Astrocyte (in vitro differentiated cells and primary cell): ENCODE data around the gene KCTD19. TPM values are rescaled to one million over a fixed set of nuclear protein-coding genes. Genes with fewer than 3 reads are reported as not detected.

Experiments
- DNase-seq: peaks from one replicate; pipeline ENCODE4 v3.0.0-alpha.2; 2010; ENCODE audit warnings: low read depth
- FAIRE-seq: peaks from 2 replicates; lab custom pipeline; 2011; peaks lifted over from hg19 to GRCh38; lab: Jason Lieb, UNC
- H2AFZ ChIP-seq: 2 replicates; pipeline ENCODE4 v1.6.0; 2012; ENCODE audit warnings: low read depth, low read length, inconsistent platforms
- H3K27ac ChIP-seq: 2 replicates; pipeline ENCODE4 v1.5.1; 2011; ENCODE audit warnings: low read depth, low read length, inconsistent platforms
- H3K27me3 ChIP-seq: 2 replicates; pipeline ENCODE4 v1.6.0; 2011; ENCODE audit warnings: low read length, inconsistent platforms; ENCODE audit not compliant: insufficient read depth
- H3K36me3 ChIP-seq: 2 replicates; pipeline ENCODE4 v1.5.1; 2011; ENCODE audit warnings: low read length, inconsistent platforms; ENCODE audit not compliant: insufficient read depth
- H3K4me1 ChIP-seq: 2 replicates; pipeline ENCODE4 v1.5.1; 2011; ENCODE audit warnings: low read length, inconsistent platforms; ENCODE audit not compliant: insufficient read depth
- H3K4me2 ChIP-seq: 2 replicates; pipeline ENCODE4 v1.6.0; 2012; ENCODE audit warnings: low read length, inconsistent platforms
- H3K4me3 ChIP-seq: 2 replicates; pipeline ENCODE4 v1.5.1; 2011; ENCODE audit warnings: low read depth, mild to moderate bottlenecking, low read length, inconsistent platforms; ENCODE audit not compliant: insufficient read depth
- H3K79me2 ChIP-seq: 2 replicates; pipeline ENCODE4 v1.6.0; 2012; ENCODE audit warnings: mild to moderate bottlenecking, low read length, inconsistent platforms; ENCODE audit not compliant: insufficient read depth
- H3K9ac ChIP-seq: 2 replicates; pipeline ENCODE4 v1.6.0; 2012; ENCODE audit warnings: mild to moderate bottlenecking, low read length, inconsistent platforms
- H3K9me3 ChIP-seq: 2 replicates; pipeline ENCODE4 v1.5.1; 2012; ENCODE audit warnings: low read depth, mild to moderate bottlenecking, low read length, inconsistent platforms; ENCODE audit not compliant: insufficient read depth
- H4K20me1 ChIP-seq: 2 replicates; pipeline ENCODE4 v1.6.0; 2012; ENCODE audit warnings: low read length, inconsistent platforms; ENCODE audit not compliant: insufficient read depth
- H3K27ac Mint-ChIP-seq: one replicate; pipeline ENCODE4 v1.8.0; 2021; ENCODE audit warnings: mild to moderate bottlenecking, mixed read lengths; ENCODE audit not compliant: unreplicated experiment
- H3K27me3 Mint-ChIP-seq: one replicate; pipeline ENCODE4 v1.8.0; 2021; ENCODE audit warnings: low read depth, mixed read lengths; ENCODE audit not compliant: unreplicated experiment
- H3K36me3 Mint-ChIP-seq: one replicate; pipeline ENCODE4 v1.8.0; 2021; ENCODE audit warnings: low read depth, mixed read lengths; ENCODE audit not compliant: unreplicated experiment
- H3K4me1 Mint-ChIP-seq: one replicate; pipeline ENCODE4 v1.8.0; 2021; ENCODE audit warnings: low read depth, mixed read lengths; ENCODE audit not compliant: unreplicated experiment
- H3K4me3 Mint-ChIP-seq: one replicate; pipeline ENCODE4 v1.8.0; 2021; ENCODE audit warnings: mild to moderate bottlenecking, moderate library complexity, mixed read lengths; ENCODE audit not compliant: unreplicated experiment
- H3K9me3 Mint-ChIP-seq: one replicate; pipeline ENCODE4 v1.8.0; 2021; ENCODE audit warnings: mild to moderate bottlenecking, mixed read lengths; ENCODE audit not compliant: unreplicated experiment
- EZH2 ChIP-seq: IDR thresholded peaks from 2 replicates; pipeline ENCODE4 v1.6.1; 2012; ENCODE audit warnings: mild to moderate bottlenecking, low read length, inconsistent platforms; ENCODE audit not compliant: insufficient read depth
- total RNA-seq: library from RNA; stranded (reverse); gene quantifications from 2 replicates; pipeline ENCODE4 v1.2.1, GENCODE V29; 2021
- TF ChIP-seq, protein P1 (sequence below): IDR thresholded peaks from 2 replicates; pipeline ENCODE4 v1.5.1; 2011; ENCODE audit warnings: low read depth, mild to moderate bottlenecking, inconsistent platforms, low read length, moderate library complexity; ENCODE audit not compliant: insufficient read depth

The KCTD19 gene
- total RNA-seq, 1 donor from 2014 or later, result not detected

GRCh38 chr16:67243481-67243880 is 83.1 kb downstream of the KCTD19 start:
- Histone ChIP-seq H3K79me2 (peaks cover 62% of the 10 kb centered on the region), H3K4me2 (peak overlapping the region; percentile 95), H3K27me3 (no peaks in the 10 kb centered on the region), H3K4me1 (peaks cover 60% of the 10 kb centered on the region), H4K20me1 (no peaks in the 10 kb centered on the region), H3K36me3 (peaks cover 11% of the 10 kb centered on the region), H3K4me3 (no peak overlapping the region), H2AFZ (no peak overlapping the region), H3K9me3 (no peaks in the 10 kb centered on the region), H3K27ac (peak overlapping the region; percentile 69), H3K9ac (no peak overlapping the region)
- H3K27ac Mint-ChIP-seq, result no peak overlapping the region
- H3K9me3 Mint-ChIP-seq, result no peaks in the 10 kb centered on the region
- FAIRE-seq, result no peak
- H3K36me3 Mint-ChIP-seq, result peaks cover 8% of the 10 kb centered on the region
- TF ChIP-seq, protein P1, sequence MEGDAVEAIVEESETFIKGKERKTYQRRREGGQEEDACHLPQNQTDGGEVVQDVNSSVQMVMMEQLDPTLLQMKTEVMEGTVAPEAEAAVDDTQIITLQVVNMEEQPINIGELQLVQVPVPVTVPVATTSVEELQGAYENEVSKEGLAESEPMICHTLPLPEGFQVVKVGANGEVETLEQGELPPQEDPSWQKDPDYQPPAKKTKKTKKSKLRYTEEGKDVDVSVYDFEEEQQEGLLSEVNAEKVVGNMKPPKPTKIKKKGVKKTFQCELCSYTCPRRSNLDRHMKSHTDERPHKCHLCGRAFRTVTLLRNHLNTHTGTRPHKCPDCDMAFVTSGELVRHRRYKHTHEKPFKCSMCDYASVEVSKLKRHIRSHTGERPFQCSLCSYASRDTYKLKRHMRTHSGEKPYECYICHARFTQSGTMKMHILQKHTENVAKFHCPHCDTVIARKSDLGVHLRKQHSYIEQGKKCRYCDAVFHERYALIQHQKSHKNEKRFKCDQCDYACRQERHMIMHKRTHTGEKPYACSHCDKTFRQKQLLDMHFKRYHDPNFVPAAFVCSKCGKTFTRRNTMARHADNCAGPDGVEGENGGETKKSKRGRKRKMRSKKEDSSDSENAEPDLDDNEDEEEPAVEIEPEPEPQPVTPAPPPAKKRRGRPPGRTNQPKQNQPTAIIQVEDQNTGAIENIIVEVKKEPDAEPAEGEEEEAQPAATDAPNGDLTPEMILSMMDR, result no peak
- TF ChIP-seq EZH2, result no peak
- peaks cover 44% of the 10 kb centered on the region for H3K4me1 Mint-ChIP-seq
- no peaks in the 10 kb centered on the region for H3K27me3 Mint-ChIP-seq
- no peak overlapping the region for H3K4me3 Mint-ChIP-seq
- DNase-seq, result no peak

DNA sequence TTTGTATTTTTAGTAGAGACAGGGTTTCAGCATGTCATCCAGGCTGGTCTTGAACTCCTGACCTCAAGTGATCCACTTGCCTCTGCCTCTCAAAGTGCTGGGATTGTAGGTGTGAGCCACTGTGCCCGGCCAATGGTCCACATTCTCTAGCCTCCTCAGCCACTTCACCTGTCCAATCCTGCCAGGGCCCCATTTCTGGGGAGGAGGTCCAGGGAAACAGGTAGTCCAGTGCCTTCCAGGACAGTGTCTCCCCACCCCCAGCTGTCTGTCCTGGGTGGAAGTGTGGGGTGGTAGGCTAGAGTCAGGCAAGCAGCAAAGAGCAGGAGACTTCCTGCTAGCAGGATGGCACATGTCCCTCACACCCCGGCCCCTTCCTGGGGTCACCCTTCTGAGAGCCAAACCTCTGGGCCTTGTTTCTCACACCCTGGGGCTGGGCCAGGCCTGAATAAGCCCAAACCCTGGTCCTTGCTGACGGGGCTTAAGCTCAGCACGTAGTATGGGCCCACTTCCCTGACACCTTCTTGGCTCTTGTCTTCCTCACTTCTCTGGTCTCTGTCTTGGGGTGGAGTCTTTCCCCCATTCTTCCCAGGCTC is 84.3 kb downstream of the KCTD19 start:
- no peaks in the 10 kb centered on the region for H3K9me3 ChIP-seq
- Mint-ChIP-seq H3K27ac (peak overlapping the region; percentile 97), H3K27me3 (no peaks in the 10 kb centered on the region), H3K4me1 (peaks cover 41% of the 10 kb centered on the region), H3K4me3 (no peak overlapping the region), H3K36me3 (peaks cover 20% of the 10 kb centered on the region), H3K9me3 (no peaks in the 10 kb centered on the region)
- TF ChIP-seq EZH2, result no peak
- TF ChIP-seq, protein P1, result no peak
- DNase-seq (no peak), FAIRE-seq (no peak)
- H4K20me1 ChIP-seq, result no peaks in the 10 kb centered on the region
- H2AFZ ChIP-seq, result no peak overlapping the region
- no peaks in the 10 kb centered on the region for H3K27me3 ChIP-seq
- H3K27ac ChIP-seq, result peak overlapping the region; percentile 91
- H3K36me3 ChIP-seq, result peaks cover 22% of the 10 kb centered on the region
- no peak overlapping the region for H3K9ac ChIP-seq
- H3K4me1 ChIP-seq, result peaks cover 50% of the 10 kb centered on the region
- H3K4me2 ChIP-seq, result peak overlapping the region; percentile 71
- peaks cover 67% of the 10 kb centered on the region for H3K79me2 ChIP-seq
- no peak overlapping the region for H3K4me3 ChIP-seq
